NT2/D1 (cell line): ENCODE data around the gene MFSD6L.

Experiments
- SUZ12 ChIP-seq: IDR thresholded peaks from 2 replicates; pipeline ENCODE4 v1.6.1; 2011; ENCODE audit not compliant: insufficient read length, insufficient read depth; ENCODE audit errors: extremely low read depth
- YY1 ChIP-seq: IDR thresholded peaks from 2 replicates; pipeline ENCODE4 v1.6.1; 2011; ENCODE audit not compliant: insufficient read length, insufficient read depth

DNA sequence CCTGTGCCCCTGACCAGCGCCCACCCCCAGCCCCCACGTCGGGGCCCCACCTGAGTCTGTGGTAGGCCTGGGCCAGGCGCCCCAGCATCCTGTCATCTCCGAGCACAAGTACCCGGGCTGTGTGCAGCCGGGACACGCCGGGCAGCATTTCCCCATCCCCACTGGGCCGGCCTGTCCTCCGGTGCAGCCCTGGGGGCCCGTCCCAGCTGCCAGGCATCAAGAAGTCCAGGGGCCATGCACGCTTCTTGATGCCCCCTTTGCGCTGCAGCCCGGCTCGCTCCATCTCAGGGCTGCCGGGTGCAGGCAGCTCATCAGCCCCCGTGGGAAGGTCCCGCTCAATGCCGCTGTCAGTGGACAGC, 29.3 kb upstream of the MFSD6L start:
- TF ChIP-seq YY1, result no peak
- no peak for TF ChIP-seq SUZ12
